ENCODE results near the gene UBE2I. TPM values are rescaled to one million over a fixed set of nuclear protein-coding genes. Genes with fewer than 3 reads are reported as not detected.

UBE2I gene
- total and polyA plus RNA-seq, 3 experiments from 2014 or later, result 101 to 257 (median 238) TPM

DNA sequence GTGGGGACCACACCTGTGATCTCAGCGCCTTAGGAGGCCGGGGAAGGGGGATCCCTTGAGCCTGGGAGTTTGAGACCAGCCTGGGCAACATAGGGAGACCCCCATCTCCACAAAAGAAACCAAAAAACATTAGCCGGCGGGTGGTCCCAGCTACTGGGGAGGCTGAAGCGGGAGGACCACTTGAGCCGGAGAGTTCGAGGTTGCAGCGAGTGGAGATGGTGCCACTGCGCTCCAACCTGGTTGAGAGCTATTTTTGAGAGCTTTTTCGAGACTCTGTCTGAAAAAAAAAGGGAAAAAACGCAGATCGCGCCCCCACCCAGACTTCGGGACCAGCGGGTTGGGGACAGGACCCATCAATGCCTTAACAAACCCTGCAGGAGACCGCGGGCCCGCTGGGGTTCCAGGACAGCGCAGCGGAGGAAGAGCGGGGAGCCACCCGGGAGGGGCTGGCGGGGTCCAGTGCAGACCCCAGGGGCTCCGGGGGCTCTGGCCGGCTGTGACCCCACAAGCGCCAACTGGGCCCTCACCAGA, 23.2 kb downstream of the UBE2I start:
- peak overlapping the region in 6 of 8 donors; percentile 39 to 96 (median 71) for H3K27ac Mint-ChIP-seq
- H3K4me3 Mint-ChIP-seq, result peak overlapping the region; percentile 80 to 93 (median 83)
- Histone ChIP-seq H3K27ac (ENCODE audit: low read depth, low read length) (no peak overlapping the region), H3K9me3 (ENCODE audit: low read length) (no peaks in the 10 kb centered on the region), H3K4me3 (ENCODE audit: low read length) (peak overlapping the region; percentile 40), H3K36me3 (ENCODE audit: insufficient read depth, low read length) (no peaks in the 10 kb centered on the region), H3K4me1 (ENCODE audit: insufficient read depth, low read length) (peaks cover 27% of the 10 kb centered on the region), H3K27me3 (ENCODE audit: insufficient read depth, low read length, poor library complexity, severe bottlenecking) (peaks cover 25% of the 10 kb centered on the region)
- no peak for DNase-seq
- H3K4me1 Mint-ChIP-seq, result peaks cover 12 to 41% (median 14%) of the 10 kb centered on the region in 3 donors
- ChIA-PET POLR2A (interaction anchor here (1.5 to 2.3 kb wide), 3 partner anchors 10 to 19 kb away, joined by 3 to 13 read pairs (median 3); partner anchors contain the start of genes GNPTG and TSR3), CTCF (interaction anchor here (1.2 kb wide), 1 partner anchor 24 kb away, joined by 3 read pairs; the partner anchor contains the start of gene UBE2I)
- H3K27me3 Mint-ChIP-seq, result peaks cover 3 to 9% of the 10 kb centered on the region in 2 donors
- H3K9me3 Mint-ChIP-seq, result peaks cover 0 to 2% (median 0%) of the 10 kb centered on the region in 5 donors
- no peaks in the 10 kb centered on the region for H3K36me3 Mint-ChIP-seq

GRCh38 chr16:1333149-1333812, 23.8 kb downstream of the UBE2I start, which contains the start of gene BAIAP3:
Gene BAIAP3, plus strand, starts transcription at chr16:1333645. Its CDS starts 4,905 bp downstream, at chr16:1338550.
- H3K9me3 Mint-ChIP-seq, result peaks cover 0 to 2% (median 0%) of the 10 kb centered on the region in 5 donors
- no peak within 1 kb of the TSS for H3K27ac ChIP-seq (ENCODE audit: low read depth, low read length)
- peaks cover 3 to 9% of the 10 kb centered on the region in 2 donors for H3K27me3 Mint-ChIP-seq
- no peaks in the 10 kb centered on the region for H3K9me3 ChIP-seq (ENCODE audit: low read length)
- peak within 1 kb of the TSS; percentile 80 to 93 (median 83) for H3K4me3 Mint-ChIP-seq
- H3K36me3 ChIP-seq (ENCODE audit: insufficient read depth, low read length), result no peaks in the 10 kb centered on the region
- peaks cover 25% of the 10 kb centered on the region for H3K27me3 ChIP-seq (ENCODE audit: insufficient read depth, low read length, poor library complexity, severe bottlenecking)
- DNase-seq, result peak in 4 of 5 donors; percentile 45 to 70 (median 52)
- peak within 1 kb of the TSS in 6 of 8 donors; percentile 39 to 96 (median 71) for H3K27ac Mint-ChIP-seq
- ChIA-PET CTCF (no interaction called here), POLR2A (interaction anchor here (1.5 to 2.3 kb wide), 3 partner anchors 9 to 19 kb away, joined by 3 to 13 read pairs (median 3); partner anchors contain the start of genes GNPTG and TSR3)
- no peaks in the 10 kb centered on the region for H3K36me3 Mint-ChIP-seq
- H3K4me3 ChIP-seq (ENCODE audit: low read length), result peak within 1 kb of the TSS; percentile 40
- H3K4me1 ChIP-seq (ENCODE audit: insufficient read depth, low read length), result peaks cover 27% of the 10 kb centered on the region
- peaks cover 12 to 41% (median 14%) of the 10 kb centered on the region in 3 donors for H3K4me1 Mint-ChIP-seq

DNA sequence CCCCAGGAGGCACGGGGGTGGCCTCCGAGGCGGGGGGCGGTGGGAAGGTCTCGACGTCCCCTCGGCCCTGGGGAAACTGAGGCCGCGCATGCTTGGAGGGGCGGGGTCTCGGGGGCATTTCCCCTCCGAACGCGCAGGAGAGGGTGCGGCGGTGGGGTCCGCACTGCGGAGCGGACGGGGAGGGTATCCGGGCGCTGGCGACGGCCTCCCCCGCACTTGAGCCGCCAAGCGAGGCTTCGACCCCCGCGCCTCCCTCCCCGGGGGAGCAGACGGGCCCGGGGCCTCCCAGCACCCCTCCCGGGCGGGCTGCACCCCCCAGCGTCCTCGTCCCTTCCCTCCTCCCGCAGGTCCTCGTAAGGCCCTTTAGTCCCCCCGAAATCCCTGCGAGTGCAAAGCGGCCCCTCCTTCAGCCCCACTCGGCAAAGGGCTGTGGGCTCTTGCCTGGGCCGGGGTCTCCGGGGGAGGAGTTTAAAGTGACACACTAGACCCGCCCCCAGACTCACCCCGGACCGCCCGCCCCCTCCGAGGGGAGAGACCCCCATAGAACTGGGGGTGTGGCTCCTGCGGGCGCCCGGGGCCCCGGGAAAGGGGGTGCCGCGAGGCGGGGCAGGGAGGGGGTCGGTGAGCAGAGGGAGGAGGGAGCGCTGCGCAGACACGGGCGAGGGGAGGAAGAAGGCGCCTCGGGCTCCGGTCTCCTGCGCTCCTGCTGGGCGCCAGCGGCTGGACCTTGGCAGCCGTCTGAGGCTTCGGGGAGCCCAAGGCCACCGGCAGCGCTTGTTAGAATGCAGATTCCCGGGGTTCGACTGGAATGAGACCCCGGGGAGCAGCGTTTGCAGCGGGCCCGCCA, 24.6 kb downstream of the UBE2I start:
- H3K36me3 ChIP-seq (ENCODE audit: insufficient read depth, low read length), result no peaks in the 10 kb centered on the region
- peaks cover 12 to 41% (median 14%) of the 10 kb centered on the region in 3 donors for H3K4me1 Mint-ChIP-seq
- no peak overlapping the region for H3K27ac ChIP-seq (ENCODE audit: low read depth, low read length)
- ChIA-PET POLR2A (interaction anchor here (2.3 kb wide), 1 partner anchor 8 kb away, joined by 13 read pairs; no protein-coding TSS in a partner anchor), CTCF (interaction anchor here (1.4 kb wide), 1 partner anchor 28 kb away, joined by 3 read pairs; no protein-coding TSS in a partner anchor)
- H3K27me3 Mint-ChIP-seq, result peaks cover 3 to 9% of the 10 kb centered on the region in 2 donors
- DNase-seq, result no peak
- no peak overlapping the region for H3K27ac Mint-ChIP-seq
- H3K4me1 ChIP-seq (ENCODE audit: insufficient read depth, low read length), result peaks cover 27% of the 10 kb centered on the region
- peaks cover 0 to 2% (median 0%) of the 10 kb centered on the region in 5 donors for H3K9me3 Mint-ChIP-seq
- H3K4me3 ChIP-seq (ENCODE audit: low read length), result no peak overlapping the region
- peak overlapping the region in 3 of 7 donors; percentile 39 to 74 (median 47) for H3K4me3 Mint-ChIP-seq
- H3K36me3 Mint-ChIP-seq, result no peaks in the 10 kb centered on the region
- peaks cover 25% of the 10 kb centered on the region for H3K27me3 ChIP-seq (ENCODE audit: insufficient read depth, low read length, poor library complexity, severe bottlenecking)
- no peaks in the 10 kb centered on the region for H3K9me3 ChIP-seq (ENCODE audit: low read length)

GRCh38 chr16:1334739-1335138, 25.3 kb downstream of the UBE2I start:
- H3K4me1 Mint-ChIP-seq, result peaks cover 12 to 41% (median 14%) of the 10 kb centered on the region in 3 donors
- H3K9me3 Mint-ChIP-seq, result peaks cover 0 to 2% (median 0%) of the 10 kb centered on the region in 5 donors
- ChIA-PET POLR2A (no interaction called here), CTCF (interaction anchor here (1.4 to 1.5 kb wide), 2 partner anchors 28 to 31 kb away, joined by 3 to 4 read pairs; no protein-coding TSS in a partner anchor)
- Histone ChIP-seq H3K4me3 (ENCODE audit: low read length) (no peak overlapping the region), H3K9me3 (ENCODE audit: low read length) (no peaks in the 10 kb centered on the region), H3K27me3 (ENCODE audit: insufficient read depth, low read length, poor library complexity, severe bottlenecking) (peaks cover 25% of the 10 kb centered on the region), H3K36me3 (ENCODE audit: insufficient read depth, low read length) (no peaks in the 10 kb centered on the region), H3K27ac (ENCODE audit: low read depth, low read length) (no peak overlapping the region), H3K4me1 (ENCODE audit: insufficient read depth, low read length) (peaks cover 27% of the 10 kb centered on the region)
- peaks cover 3 to 9% of the 10 kb centered on the region in 2 donors for H3K27me3 Mint-ChIP-seq
- DNase-seq, result no peak
- peak overlapping the region in 1 of 8 donors; percentile 43 for H3K27ac Mint-ChIP-seq
- H3K36me3 Mint-ChIP-seq, result no peaks in the 10 kb centered on the region
- peak overlapping the region in 5 of 7 donors; percentile 13 to 74 (median 47) for H3K4me3 Mint-ChIP-seq

- peaks cover 27% of the 10 kb centered on the region for H3K4me1 ChIP-seq (ENCODE audit: insufficient read depth, low read length)
Measured at GRCh38 chr16:1335211-1335971, 26.0 kb downstream of the UBE2I start.

GRCh38 chr16:1335996-1336395, 26.6 kb downstream of the UBE2I start:
- H3K4me1 Mint-ChIP-seq, result peaks cover 12 to 45% (median 14%) of the 10 kb centered on the region in 3 donors
- no peak for DNase-seq
- POLR2A ChIA-PET, result no interaction called here
- H3K4me1 ChIP-seq (ENCODE audit: insufficient read depth, low read length), result peaks cover 27% of the 10 kb centered on the region
- H3K36me3 Mint-ChIP-seq, result no peaks in the 10 kb centered on the region
- H3K4me3 ChIP-seq (ENCODE audit: low read length), result no peak overlapping the region
- peaks cover 3 to 9% of the 10 kb centered on the region in 2 donors for H3K27me3 Mint-ChIP-seq
- peaks cover 25% of the 10 kb centered on the region for H3K27me3 ChIP-seq (ENCODE audit: insufficient read depth, low read length, poor library complexity, severe bottlenecking)
- peaks cover 0 to 2% (median 0%) of the 10 kb centered on the region in 5 donors for H3K9me3 Mint-ChIP-seq
- peak overlapping the region in 1 of 7 donors; percentile 70 for H3K4me3 Mint-ChIP-seq
- peak overlapping the region in 1 of 8 donors; percentile 43 for H3K27ac Mint-ChIP-seq
- H3K36me3 ChIP-seq (ENCODE audit: insufficient read depth, low read length), result no peaks in the 10 kb centered on the region
- CTCF ChIA-PET, result interaction anchor here (1.5 kb wide), 1 partner anchor 29 kb away, joined by 4 read pairs; no protein-coding TSS in a partner anchor
- no peaks in the 10 kb centered on the region for H3K9me3 ChIP-seq (ENCODE audit: low read length)
- no peak overlapping the region for H3K27ac ChIP-seq (ENCODE audit: low read depth, low read length)

More at GRCh38 chr16:1335211-1335971, 26.0 kb downstream of the UBE2I start:
- Mint-ChIP-seq H3K4me1 (peaks cover 12 to 42% (median 14%) of the 10 kb centered on the region in 3 donors), H3K36me3 (no peaks in the 10 kb centered on the region), H3K4me3 (peak overlapping the region in 5 of 7 donors; percentile 13 to 83 (median 47)), H3K27me3 (peaks cover 3 to 9% of the 10 kb centered on the region in 2 donors), H3K27ac (peak overlapping the region in 2 of 8 donors; percentile 7 to 43), H3K9me3 (peaks cover 0 to 2% (median 0%) of the 10 kb centered on the region in 5 donors)
- Histone ChIP-seq H3K27me3 (ENCODE audit: insufficient read depth, low read length, poor library complexity, severe bottlenecking) (peaks cover 25% of the 10 kb centered on the region), H3K4me3 (ENCODE audit: low read length) (no peak overlapping the region), H3K27ac (ENCODE audit: low read depth, low read length) (no peak overlapping the region), H3K9me3 (ENCODE audit: low read length) (no peaks in the 10 kb centered on the region), H3K36me3 (ENCODE audit: insufficient read depth, low read length) (no peaks in the 10 kb centered on the region)
- POLR2A ChIA-PET, result no interaction called here
- DNase-seq, result no peak
- CTCF ChIA-PET, result interaction anchor here (1.4 to 1.5 kb wide), 2 partner anchors 27 to 30 kb away, joined by 3 to 4 read pairs; no protein-coding TSS in a partner anchor

- Histone ChIP-seq H3K4me3 (ENCODE audit: low read length) (no peak overlapping the region), H3K4me1 (ENCODE audit: insufficient read depth, low read length) (peaks cover 24% of the 10 kb centered on the region), H3K27ac (ENCODE audit: low read depth, low read length) (no peak overlapping the region), H3K9me3 (ENCODE audit: low read length) (no peaks in the 10 kb centered on the region), H3K36me3 (ENCODE audit: insufficient read depth, low read length) (no peaks in the 10 kb centered on the region), H3K27me3 (ENCODE audit: insufficient read depth, low read length, poor library complexity, severe bottlenecking) (peaks cover 23% of the 10 kb centered on the region)
- Mint-ChIP-seq H3K36me3 (no peaks in the 10 kb centered on the region), H3K9me3 (peaks cover 0 to 1% (median 0%) of the 10 kb centered on the region in 5 donors), H3K27ac (no peak overlapping the region), H3K27me3 (peaks cover 3 to 9% of the 10 kb centered on the region in 2 donors), H3K4me3 (no peak overlapping the region), H3K4me1 (peaks cover 7 to 40% (median 12%) of the 10 kb centered on the region in 3 donors)
- DNase-seq, result no peak
- CTCF ChIA-PET, result interaction anchor here (0.8 kb wide), 1 partner anchor 12 kb away, joined by 3 read pairs; no protein-coding TSS in a partner anchor
- POLR2A ChIA-PET, result no interaction called here
Measured at GRCh38 chr16:1336619-1337018, 27.2 kb downstream of the UBE2I start.

Measured in CD8-positive, alpha-beta memory T cell (primary cell).